IPS-NIHi7 (cell line): ENCODE data around the gene ARL15.
"Not testable (repeated sequence)": the region's sequence is repeated elsewhere in the genome, so short reads cannot be mapped to it uniquely, and the experiment has no call there.

Experiments
- DNase-seq: peaks from one replicate; pipeline ENCODE4 v3.0.0; 2012; ENCODE audit warnings: mixed read lengths; ENCODE audit errors: extremely low spot score

Gene ARL15

GRCh38 chr5:53900677-53901076 lies 409.7 kb downstream of the ARL15 start:
- DNase-seq, result no peak

GRCh38 chr5:53895091-53895683 lies 415.2 kb downstream of the ARL15 start:
- no peak for DNase-seq

GRCh38 chr5:53893626-53894025 lies 416.7 kb downstream of the ARL15 start:
- DNase-seq, result no peak

- no peak for DNase-seq
These were observed 418.1 kb downstream of the ARL15 start for GRCh38 chr5:53892224-53892623.

- no peak for DNase-seq
These were observed 419.2 kb downstream of the ARL15 start for GRCh38 chr5:53891159-53891558.

GRCh38 chr5:53890490-53890889 lies 419.9 kb downstream of the ARL15 start:
- DNase-seq, result no peak

GRCh38 chr5:53884844-53885243 lies 425.5 kb downstream of the ARL15 start:
- DNase-seq, result no peak

GRCh38 chr5:53884417-53884816 lies 426.0 kb downstream of the ARL15 start:
- no peak for DNase-seq

- DNase-seq, result peak; percentile 40
These were observed 427.7 kb downstream of the ARL15 start for GRCh38 chr5:53882676-53883031.

GRCh38 chr5:53882006-53882675 lies 428.2 kb downstream of the ARL15 start:
- DNase-seq, result no peak

- DNase-seq, result no peak
These were observed 430.6 kb downstream of the ARL15 start for GRCh38 chr5:53879708-53880323.

- DNase-seq, result no peak
These were observed 432.4 kb downstream of the ARL15 start for GRCh38 chr5:53878015-53878414.

GRCh38 chr5:53877243-53877642 lies 433.1 kb downstream of the ARL15 start:
- no peak for DNase-seq

- DNase-seq, result peak; percentile 61
These were observed 436.0 kb downstream of the ARL15 start for GRCh38 chr5:53874409-53874808.

- DNase-seq, result no peak
These were observed 437.1 kb downstream of the ARL15 start for GRCh38 chr5:53873235-53873634.

GRCh38 chr5:53871775-53872174 lies 438.6 kb downstream of the ARL15 start:
- no peak for DNase-seq

- peak; percentile 25 for DNase-seq
These were observed 439.3 kb downstream of the ARL15 start for GRCh38 chr5:53871050-53871449.

- no peak for DNase-seq
These were observed 451.5 kb downstream of the ARL15 start for GRCh38 chr5:53858700-53859456.

- no peak for DNase-seq
These were observed 453.9 kb downstream of the ARL15 start for GRCh38 chr5:53856506-53856905.

GRCh38 chr5:53836851-53837430 lies 473.4 kb downstream of the ARL15 start:
- DNase-seq, result not testable (repeated sequence)

GRCh38 chr5:53834500-53834899 lies 475.9 kb downstream of the ARL15 start:
- DNase-seq, result no peak
